GM20431 (cell line): Measurements from ENCODE around the gene JMJD4.

Source experiments
- in situ Hi-C: fragments of 300-500 bp; cut with MseI, MboI; formaldehyde crosslinking; loops from one replicate; pipeline ENCODE4 v1.15.0; 2020; ENCODE audit warnings: low sequenced_read_pairs; ENCODE audit not compliant: unreplicated experiment

The JMJD4 gene

DNA sequence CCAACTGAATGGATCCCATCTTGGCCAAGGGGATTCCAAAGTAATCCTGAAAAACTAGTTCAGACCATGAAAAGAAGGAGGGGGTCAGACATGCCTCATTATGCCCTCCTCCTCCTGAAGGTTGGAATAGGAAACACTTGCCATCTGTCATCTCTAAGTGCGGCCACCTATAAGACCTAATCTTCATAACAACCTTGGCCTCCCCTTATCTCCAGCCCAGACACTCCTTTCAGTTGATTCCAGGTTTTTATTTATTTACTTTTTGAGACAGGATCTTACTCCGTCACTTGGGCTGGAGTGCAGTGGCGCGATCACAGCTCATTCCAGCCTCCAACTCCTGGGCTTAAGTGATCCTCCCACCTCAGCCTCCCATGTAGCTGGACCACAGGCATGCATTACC, 19.9 kb upstream of the JMJD4 start:
- in situ Hi-C loops = no loop called here

DNA sequence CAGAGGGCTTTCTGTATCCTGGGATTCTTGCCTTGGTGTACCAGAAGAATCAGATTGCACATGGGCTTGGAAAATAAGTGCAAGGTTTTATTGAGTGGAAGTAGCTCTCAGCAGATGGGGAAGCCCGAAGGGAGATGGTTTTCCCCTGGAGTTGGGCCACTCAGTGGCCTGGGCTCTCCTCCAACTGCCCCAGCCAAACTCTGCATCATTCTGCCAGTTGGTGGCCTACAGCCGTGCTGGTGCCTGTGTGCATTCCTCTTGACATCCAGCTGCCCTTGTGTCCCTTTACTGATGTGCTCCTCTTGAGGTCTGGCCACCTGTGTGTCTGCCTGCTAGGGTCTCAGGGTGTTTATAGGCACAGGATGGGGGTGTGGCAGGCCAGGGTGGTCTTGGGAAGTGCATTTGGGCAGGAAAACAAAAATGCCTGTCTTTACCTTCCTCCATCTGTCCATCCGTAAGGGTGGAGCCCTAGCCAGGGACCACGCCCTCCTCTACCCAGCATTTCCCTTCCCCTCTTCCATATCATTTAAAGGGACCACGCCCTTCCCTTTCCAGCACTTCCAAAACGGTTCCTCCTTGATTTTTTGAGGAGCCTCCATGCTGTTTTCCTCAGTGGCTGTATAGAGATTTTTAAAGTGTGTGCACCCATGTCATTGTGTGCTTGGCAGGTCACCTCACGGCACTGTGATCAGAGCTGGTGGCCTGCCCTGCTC, 19.1 kb upstream of the JMJD4 start:
- in situ Hi-C loops = no loop called here

DNA sequence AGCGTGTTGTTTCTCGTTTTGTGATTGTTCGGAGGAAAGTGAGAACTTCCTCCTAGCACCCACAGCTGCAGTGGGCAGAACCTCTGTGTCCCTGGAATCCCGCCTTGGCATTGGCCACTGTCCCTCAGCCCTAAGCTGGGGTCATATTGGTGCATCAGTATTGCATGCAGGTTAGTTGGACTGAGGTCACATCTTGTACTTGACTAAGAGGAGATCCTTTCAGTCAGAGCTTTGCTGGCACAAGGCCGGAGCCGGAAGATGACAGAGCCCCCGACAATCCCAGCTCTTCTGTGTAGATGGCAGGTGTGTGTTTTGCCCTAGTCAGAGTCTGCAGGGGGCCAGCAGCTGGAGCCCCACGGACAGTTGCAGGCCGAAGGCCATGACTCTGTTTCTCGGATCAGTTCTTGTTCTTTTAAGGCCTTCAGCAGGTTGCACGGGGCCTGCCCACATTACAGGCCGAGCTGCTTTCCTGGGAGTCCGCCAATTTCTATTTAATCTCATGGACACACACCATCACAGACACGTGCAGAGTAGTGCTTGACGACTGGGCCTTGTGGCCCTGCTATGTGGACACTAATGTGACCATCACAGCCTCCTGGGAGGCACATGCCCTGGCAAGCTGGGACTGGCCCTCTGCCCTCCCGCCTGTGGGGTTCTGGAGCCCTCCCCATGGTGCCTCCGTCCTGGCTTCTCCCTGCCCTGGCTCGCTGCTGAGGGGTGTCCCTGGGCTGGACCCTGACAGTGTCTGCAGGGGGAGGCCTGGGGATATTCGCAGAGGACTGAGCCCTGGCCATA, 15.0 kb upstream of the JMJD4 start:
- in situ Hi-C loops = no loop called here

DNA sequence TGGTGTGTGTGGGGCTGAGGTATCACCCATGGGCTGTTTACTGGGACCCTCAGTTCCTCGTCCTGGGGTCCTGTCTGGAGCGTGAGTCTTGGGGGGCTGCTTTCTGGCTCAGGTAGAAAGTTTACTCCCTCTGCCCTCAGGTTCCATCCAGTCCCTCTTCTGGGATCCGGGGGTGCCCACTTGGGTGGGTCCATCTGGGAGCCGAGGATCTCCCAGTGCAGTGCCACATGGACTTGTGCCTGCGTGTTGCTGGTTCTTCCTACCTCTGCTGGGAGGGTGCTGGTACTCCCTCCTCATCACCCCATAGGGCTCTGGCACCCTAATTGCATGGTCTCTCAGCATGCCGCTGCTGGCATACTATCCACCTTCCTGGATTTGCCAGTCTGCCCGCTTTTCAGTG, 14.1 kb upstream of the JMJD4 start:
- in situ Hi-C loops = no loop called here

DNA sequence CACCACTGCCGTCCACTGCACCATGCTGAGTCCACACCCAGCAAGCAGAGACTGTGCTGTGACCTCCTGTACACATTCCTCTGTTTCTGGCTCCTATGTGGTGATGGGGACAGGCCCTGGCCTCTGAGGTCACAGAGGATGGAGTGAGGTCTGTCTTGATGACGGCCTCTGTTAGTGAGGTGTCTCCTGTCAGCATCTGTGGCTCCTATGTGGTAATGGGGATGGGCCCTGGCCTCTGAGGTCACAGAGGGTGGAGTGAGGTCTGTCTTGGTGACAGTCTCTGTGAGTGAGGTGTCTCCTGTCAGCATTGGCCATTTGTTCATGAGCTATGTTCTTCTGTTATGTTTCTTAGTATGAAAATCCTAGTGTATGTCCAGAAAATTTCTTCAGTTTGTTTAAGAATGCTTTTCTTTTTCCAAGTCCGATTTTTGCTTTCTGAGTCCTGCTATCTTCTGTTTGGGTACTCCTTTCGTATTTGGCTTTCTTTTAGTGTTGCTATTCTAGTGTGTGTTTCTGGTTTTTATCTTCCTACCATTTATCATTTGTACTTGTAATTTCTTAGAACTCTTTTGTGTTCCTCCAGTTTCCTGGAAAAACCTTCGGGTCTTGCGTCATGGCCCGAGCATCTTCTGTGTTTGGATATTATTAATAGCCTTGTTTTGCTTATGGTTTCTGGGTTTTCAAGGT, 13.5 kb upstream of the JMJD4 start:
- in situ Hi-C loops = no loop called here

DNA sequence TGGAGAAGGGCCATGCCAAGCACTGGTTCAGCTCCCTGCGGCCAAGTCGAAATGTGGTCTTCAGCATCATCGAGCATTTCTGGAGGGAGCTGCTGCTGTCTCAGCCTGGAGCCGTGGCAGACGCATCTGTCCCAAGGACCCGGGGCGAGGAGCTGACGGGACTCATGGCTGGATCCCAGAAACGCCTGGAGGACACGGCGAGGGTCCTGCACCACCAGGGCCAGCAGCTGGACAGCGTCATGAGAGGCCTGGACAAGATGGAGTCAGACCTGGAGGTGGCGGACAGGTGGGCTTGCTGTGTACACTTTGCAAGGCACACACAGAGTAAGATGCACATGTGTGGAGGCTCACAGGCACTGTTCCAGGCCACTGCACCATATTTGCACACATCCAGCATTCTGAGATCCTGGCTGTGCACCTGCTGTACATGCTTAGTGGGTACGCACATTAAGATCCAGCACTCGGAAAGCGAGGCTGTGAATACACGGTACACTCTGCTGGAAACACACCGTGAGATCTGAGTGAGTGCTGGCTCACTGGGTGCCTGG, 12.9 kb upstream of the JMJD4 start:
- in situ Hi-C loops = no loop called here

DNA sequence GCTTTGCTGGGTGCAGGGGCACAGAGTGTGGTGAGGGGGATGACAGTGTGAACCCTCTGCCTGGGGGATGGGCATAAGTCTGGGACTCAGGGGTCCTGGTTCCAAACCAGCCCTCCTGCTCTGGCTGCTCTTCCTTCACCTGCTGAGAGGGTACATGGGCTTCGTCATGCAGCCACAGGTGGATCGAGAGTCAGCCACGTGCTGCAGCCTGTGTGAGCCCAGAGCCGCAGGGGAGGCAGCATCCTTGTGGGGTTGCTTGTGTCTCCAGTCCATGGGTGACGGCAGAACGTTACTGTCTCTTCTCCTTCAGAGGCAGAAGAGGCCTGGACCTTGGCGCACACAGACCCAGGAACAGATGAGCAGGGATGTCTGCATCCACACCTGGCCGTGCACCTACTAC, 12.3 kb upstream of the JMJD4 start:
- in situ Hi-C loops = no loop called here

DNA sequence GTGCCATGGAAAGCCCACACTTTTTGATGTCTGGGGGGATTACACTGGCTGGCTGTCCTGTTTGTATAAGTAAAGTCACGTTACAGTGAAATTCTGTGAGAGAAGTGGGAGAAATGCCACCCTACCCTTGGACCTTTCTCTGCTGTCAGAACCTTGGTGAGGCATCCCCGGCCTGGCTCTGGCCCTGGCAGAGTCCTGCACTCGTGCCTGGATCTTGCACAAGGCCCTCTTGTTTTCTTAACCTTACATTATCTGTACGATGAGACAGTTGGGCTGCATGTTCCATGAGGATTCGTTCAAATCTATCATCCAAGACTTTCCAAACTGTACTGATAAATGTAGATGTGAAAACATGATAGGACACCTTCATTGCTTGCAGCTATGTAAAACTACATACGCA, 11.6 kb upstream of the JMJD4 start:
- in situ Hi-C loops = no loop called here

DNA sequence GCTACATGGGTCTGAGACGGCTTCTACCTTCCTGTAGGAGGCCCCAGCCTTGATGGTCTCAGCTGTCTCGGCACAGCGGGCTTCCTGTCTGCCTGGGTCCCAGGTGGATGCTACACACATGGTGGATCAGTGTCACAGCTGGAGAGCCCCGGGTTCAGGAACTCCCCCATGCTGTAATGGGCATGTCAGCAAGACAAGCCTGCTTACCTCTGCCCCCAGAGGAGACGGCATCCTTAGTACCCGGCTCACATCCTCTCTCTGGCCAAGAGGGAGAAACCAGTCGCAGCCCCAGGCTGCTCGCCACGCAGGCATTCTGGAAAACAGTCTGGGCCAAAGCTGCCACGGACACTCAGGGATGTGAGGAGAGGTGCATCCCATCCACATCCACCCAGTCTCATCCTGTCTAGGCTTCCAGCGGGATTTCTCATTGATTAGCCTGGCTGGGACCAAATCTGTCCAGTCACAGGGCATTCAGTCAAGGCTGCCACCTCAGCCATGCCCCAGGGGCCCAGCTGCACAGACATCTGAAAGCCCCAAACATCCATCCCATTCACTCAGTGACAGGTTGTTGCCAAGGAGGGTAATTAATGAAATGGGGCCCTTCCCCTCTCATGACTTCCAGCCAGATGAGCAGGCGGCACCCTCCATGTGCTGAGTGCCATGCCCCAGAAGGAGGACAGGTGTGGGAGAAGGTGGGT, 10.6 kb upstream of the JMJD4 start:
- in situ Hi-C loops = no loop called here

DNA sequence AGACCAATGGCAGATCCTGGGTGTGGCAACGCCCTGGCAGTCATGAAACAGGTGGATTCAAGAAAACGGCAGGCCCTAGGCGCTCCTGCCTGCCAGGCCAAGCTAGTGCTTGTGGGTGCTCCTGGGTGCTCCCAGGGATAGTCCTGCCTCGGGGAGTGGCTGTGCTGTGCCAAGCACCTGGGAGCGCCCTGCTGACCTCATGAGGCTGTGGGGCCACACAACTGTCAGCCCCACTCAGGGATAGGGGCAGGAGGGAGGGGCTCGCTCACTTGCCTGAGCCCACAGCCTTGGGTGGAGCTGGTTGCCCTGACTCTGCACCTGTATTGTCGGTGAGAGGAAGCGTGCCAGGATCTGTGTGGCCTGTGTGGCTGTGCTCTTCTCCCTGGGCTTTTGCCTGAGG, 9.6 kb upstream of the JMJD4 start:
- in situ Hi-C loops = no loop called here

DNA sequence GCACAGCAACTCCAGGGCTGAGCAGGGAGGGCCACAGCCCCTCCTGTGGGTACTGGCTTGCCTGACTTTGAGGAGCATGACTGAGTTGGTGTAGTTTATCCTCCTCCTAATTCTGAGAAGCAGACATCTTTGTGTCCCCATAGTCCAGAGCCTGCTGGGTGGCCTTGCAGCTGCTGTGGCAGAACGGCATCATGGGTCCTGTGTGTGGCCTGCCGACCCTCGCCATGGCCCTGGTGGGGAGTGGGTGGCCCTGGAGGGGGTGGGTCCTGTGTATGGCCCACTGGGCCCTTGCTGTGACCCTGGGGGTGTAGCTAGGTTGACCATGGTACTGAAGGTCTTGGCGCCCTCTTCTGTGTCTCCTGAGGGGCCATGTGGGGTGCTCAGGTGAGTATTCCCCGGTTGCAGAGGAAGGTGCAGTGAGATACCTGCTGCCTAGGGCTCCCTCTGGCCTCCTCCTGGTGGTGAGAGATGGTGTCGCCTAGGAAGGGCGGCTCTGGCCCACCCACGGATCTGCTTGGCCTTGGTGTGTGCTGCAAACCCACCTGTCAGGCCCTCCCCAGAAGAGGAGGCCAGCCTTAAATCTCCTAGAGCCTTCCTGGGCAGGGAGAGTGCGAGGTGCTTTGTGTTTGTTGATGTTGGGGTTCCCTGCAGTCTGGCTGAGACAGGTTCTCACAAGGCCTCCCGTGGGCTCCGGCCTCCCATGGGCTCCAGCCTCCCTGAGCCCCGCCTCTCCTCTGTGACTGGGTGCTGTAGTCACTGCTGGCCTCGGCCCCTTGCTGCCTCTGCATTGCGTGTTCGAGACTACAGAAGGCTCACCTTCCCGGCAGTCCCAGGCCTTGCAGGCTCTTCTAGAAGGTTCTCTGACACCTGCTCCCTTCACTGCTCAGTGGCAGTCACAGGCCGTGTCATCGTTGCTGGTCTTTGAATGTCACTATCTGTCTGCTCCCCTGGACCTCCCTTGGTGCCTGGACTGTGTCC, 7.9 kb upstream of the JMJD4 start:
- in situ Hi-C loops = no loop called here

DNA sequence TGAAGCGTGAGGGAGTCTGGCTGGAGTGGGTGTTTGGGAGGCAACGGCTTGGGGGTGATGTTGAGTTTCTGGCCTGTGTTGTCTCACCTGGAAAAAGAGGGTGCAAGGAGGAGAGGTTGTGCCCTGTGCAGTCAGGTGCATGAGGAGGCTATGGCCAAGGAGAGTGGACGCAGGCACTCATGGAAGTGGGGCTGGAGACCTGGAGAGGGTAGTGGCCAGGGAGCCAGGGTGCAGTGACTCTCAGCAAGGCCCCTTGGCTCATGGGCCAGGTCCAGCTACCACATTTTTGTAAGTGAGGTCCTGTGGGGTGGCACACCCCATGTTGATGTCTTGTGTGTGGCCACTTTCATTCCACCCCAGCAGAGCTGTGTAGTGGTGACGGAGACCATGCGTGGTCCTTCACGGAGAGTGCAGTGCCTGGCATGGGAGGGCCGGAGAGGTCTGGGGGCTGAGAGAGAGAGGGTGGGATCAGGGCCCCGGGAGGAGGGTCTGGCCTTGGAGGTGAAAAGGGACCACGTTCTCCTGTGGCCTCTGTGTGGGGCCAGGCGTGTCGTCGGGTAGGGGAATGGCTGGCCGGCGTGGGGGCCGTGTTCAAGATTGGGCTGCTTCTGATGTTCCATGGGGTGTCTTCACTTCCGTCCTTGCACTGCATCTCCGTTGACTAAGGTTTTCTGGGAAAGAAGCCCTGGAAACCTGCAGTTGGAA, 6.2 kb upstream of the JMJD4 start:
- in situ Hi-C loops = no loop called here

DNA sequence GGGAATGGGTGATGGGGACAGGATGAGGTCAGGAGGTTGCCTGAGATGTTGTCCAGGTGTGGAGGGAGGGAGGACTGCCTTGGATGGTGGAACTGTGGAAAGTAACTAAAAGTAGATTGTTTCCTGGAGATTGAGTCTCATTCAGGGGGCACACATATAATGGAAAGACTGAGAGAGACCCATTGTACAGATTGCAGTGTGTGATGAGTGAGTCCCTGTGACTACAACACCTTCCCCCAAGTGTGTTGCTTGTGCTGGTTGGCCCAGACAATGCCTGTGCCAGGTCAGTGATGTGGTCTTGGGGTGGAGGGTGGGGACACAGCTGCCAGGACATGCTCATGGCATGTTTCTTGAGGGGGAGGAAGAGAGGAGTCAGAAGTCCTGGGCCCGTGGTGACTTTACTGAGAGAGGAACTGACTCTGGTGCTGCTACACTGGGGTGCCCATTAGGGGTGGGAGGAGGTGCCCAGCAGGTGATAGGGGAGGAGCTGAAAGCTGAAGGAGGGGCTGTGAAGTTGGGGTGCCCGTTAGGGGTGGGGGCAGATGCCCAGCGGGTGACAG, 5.4 kb upstream of the JMJD4 start:
- in situ Hi-C loops = no loop called here

DNA sequence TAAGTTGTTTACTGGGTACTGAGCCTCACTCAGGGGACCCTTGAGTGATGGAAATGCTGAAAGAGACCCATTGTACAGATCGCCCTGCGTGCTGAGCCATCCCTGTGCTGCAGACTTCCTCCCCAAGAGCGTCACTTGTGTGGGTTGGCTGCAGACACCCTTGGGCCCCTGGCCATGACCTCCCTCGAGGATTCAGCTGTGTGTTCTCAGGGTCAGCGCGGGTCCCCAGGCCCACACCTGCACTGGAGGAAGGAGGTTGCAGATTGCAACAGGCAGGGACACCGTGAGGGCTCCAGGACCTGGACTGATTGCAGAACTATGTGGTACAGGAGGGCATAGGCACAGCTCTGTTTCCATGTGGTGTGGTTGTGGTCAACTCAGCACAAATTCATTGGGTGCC, 4.5 kb upstream of the JMJD4 start:
- in situ Hi-C loops = no loop called here

DNA sequence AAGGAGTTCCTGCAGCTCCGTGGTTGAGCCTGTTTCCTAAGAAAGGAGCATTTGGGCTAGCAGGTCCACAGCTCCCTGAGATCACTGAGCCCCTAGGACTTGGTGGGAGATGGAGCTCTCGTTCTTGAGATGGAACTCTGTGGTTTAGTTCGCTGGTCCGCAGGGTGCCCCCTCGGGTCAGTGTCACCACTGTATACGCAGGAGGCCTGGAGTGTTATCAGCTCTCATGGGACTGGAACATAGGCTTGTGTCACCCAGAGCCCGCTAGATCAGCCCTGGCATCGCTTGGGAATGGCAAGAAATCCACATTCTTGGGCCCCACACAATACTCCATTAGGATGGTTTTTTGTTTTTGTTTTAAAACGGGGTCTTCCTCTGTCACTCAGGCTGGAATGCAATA, 3.7 kb upstream of the JMJD4 start:
- in situ Hi-C loops = no loop called here

DNA sequence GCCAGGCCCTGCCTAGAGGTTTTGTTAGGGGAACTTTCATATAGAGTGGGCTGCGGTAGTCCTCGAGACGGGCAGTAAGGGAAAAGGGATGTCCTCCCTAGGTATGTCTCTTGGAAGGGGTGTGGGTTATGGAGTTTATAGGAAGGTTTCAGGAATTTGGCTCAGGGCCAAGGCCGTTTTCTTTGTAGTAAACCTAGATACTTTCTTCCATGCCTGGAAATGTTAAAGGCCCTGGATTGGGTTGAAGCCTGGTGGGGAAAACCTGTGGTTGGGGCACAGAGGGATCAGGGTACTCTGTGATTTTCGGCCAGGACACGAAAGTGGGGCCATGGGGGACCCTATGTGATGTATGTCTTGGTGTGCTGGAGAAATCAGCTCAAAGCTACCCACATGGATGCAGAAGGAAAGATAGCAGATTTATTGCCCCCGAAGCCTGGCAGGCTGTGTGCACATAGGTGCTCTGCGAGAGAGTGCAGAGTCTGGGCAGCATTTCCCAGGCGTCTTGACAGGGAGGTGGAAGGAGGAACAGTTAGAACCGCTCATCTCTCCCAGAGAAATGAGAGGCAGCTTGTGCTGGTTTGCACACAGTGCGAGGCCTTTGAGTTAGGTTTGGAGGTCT, 1.8 kb upstream of the JMJD4 start:
- in situ Hi-C loops = no loop called here

DNA sequence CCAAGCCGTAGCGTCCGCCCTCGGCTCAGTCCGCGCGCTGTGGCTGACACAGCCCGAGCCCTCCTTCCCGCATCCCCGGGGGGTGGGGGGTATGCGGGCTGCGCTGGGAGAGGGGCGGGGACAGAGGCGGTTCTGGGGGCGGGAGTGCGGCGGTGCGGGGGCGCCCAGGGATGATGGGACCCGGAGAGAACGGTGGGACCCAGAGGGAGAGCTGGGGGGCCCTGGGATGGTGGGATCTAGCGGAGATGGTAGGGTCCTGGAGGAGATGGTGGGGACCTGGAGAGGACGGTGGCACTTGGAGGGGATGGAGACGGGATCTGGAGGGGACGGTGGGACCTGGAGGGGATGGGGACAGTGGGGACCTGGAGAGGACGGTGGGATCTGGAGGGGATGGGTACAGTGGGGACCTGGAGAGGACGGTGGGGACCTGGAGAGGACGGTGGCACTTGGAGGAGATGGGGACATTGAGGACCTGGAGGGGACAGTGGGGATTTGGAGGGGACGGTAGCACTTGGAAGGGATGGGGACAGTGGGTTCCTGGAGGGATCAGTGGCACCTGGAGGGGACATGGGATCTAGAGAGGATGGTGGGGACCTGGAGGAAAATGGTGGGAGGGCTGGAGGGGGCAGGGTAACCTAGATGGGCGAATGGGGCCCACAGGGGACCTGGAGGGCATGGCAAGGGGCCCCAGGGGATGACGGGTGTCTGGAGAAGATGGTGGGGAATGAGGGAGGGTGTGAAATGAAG, 610 bp upstream of the JMJD4 start:
- in situ Hi-C loops = no loop called here
